Kidney (tissue), 14 donors: Measurements from ENCODE around the gene AGBL3. TPM values are rescaled to one million over a fixed set of nuclear protein-coding genes. Genes with fewer than 3 reads are reported as not detected.

Source experiments
- DNase-seq, 5 donors: peaks; one replicate each; pipeline ENCODE4 v3.0.0-alpha.2; 2013 to 2020
- FAIRE-seq: peaks from 2 replicates; lab custom pipeline; 2012; peaks lifted over from hg19 to GRCh38; lab: Jason Lieb, UNC
- H3K27ac ChIP-seq, 2 donors: one replicate each; pipeline ENCODE4 v1.7.0; 2013; ENCODE audit warnings: low read depth in 2 of 2, low read length in 2 of 2, inconsistent platforms in 1 of 2
- H3K27me3 ChIP-seq: one replicate; pipeline ENCODE4 v1.7.1; 2013; ENCODE audit warnings: low read length, inconsistent platforms; ENCODE audit not compliant: control insufficient read depth, insufficient read depth
- H3K36me3 ChIP-seq, 3 donors: one replicate each; pipeline versions ENCODE4 v1.7.0 to v1.7.1; 2013; ENCODE audit warnings: low read length in 3 of 3, control low read depth in 1 of 3, inconsistent platforms in 1 of 3; ENCODE audit not compliant: insufficient read depth in 3 of 3, control insufficient read depth in 2 of 3
- H3K4me1 ChIP-seq, 3 donors: one replicate each; pipeline versions ENCODE4 v1.7.0 to v1.7.1; 2013; ENCODE audit warnings: low read length in 3 of 3, inconsistent platforms in 1 of 3, low read depth in 1 of 3; ENCODE audit not compliant: control insufficient read depth in 2 of 3, insufficient read depth in 2 of 3
- H3K4me3 ChIP-seq, 3 donors: one replicate each; pipeline versions ENCODE4 v1.7.0 to v1.8.1; 2013; ENCODE audit warnings: low read length in 3 of 3, control low read depth in 1 of 3, inconsistent platforms in 1 of 3
- H3K9ac ChIP-seq, 3 donors: one replicate each; pipeline versions ENCODE4 v1.7.0 to v1.7.1; 2013; ENCODE audit warnings: low read length in 3 of 3, control low read depth in 1 of 3, inconsistent platforms in 1 of 3
- H3K9me3 ChIP-seq, 3 donors: one replicate each; pipeline versions ENCODE4 v1.7.0 to v1.7.1; 2013; ENCODE audit warnings: low read length in 3 of 3, control low read depth in 1 of 3, inconsistent platforms in 1 of 3; ENCODE audit not compliant: control insufficient read depth in 2 of 3, insufficient read depth in 1 of 3
- CTCF ChIP-seq: IDR thresholded peaks from 3 replicates; pipeline ENCODE4 v1.5.1; 2012; ENCODE audit warnings: mild to moderate bottlenecking, moderate library complexity, borderline replicate concordance; ENCODE audit not compliant: insufficient read depth; ENCODE audit errors: extremely low read depth
- intact Hi-C: fragments of 100-400 bp; cut with DNase I; formaldehyde crosslinking; loops from one replicate; pipeline ENCODE4 v1.11.1; 2022
- polyA plus RNA-seq: library from polyadenylated mRNA; stranded (reverse); fragments of 350-450 nt; fragmentation: Illumina TruSeq; extraction: RNeasy Lipid Tissue Mini Kit (QIAGEN cat#74804); gene quantifications from one replicate; pipeline ENCODE4 v1.2.3, GENCODE V29; 2014; ENCODE audit warnings: low read depth, low replicate concordance; ENCODE audit not compliant: insufficient read depth
- total RNA-seq: library from RNA; stranded (reverse); fragmentation: NEBNext Ultra II Directional; extraction: Animal tissue kit (Norgen Biotek cat#: 25700); gene quantifications from one replicate; pipeline ENCODE4 v1.2.1, GENCODE V29; 2021
- donor health status: control.
- donor health status: control.
- donor health status: control.
- donor health status: control.
- donor health status: control.
- donor health status: DM: yes; HTN: yes; CAD: no.
- donor health status: Normal renal cell carcinoma (clear cell type).

Gene AGBL3
- total and polyA plus RNA-seq, 2 donors from 2014 or later = 2.1 to 7.6 TPM

- no peak overlapping the region for H3K9ac ChIP-seq
- H3K27ac ChIP-seq = peak overlapping the region in 1 of 2 donors; percentile 26
- intact Hi-C loops = no loop called here
- no peak for DNase-seq
- H3K36me3 ChIP-seq = no peaks in the 10 kb centered on the region
- no peak overlapping the region for H3K4me3 ChIP-seq
- peaks cover 2 to 7% (median 5%) of the 10 kb centered on the region in 3 donors for H3K4me1 ChIP-seq
- H3K9me3 ChIP-seq = no peaks in the 10 kb centered on the region
- no peak for TF ChIP-seq CTCF
- FAIRE-seq = no peak
- H3K27me3 ChIP-seq = no peaks in the 10 kb centered on the region
Observed at GRCh38 chr7:134941952-134942351, 44.4 kb upstream of the AGBL3 start.

- intact Hi-C loops = no loop called here
- no peaks in the 10 kb centered on the region for H3K36me3 ChIP-seq
- TF ChIP-seq CTCF = no peak
- peak overlapping the region in 1 of 2 donors; percentile 35 for H3K27ac ChIP-seq
- no peaks in the 10 kb centered on the region for H3K9me3 ChIP-seq
- H3K4me3 ChIP-seq = peak overlapping the region in 1 of 3 donors; percentile 32
- H3K4me1 ChIP-seq = peaks cover 2 to 7% (median 5%) of the 10 kb centered on the region in 3 donors
- H3K9ac ChIP-seq = peak overlapping the region in 1 of 3 donors; percentile 29
- DNase-seq = peak in 2 of 5 donors; percentile 29 to 32
- H3K27me3 ChIP-seq = no peaks in the 10 kb centered on the region
- peak; percentile 91 for FAIRE-seq
Observed at GRCh38 chr7:134942690-134943466, 43.4 kb upstream of the AGBL3 start.

- peaks cover 2 to 7% (median 5%) of the 10 kb centered on the region in 3 donors for H3K4me1 ChIP-seq
- no peaks in the 10 kb centered on the region for H3K27me3 ChIP-seq
- DNase-seq (peak in 2 of 5 donors; percentile 63 to 73), FAIRE-seq (no peak)
- peak; percentile 11 for TF ChIP-seq CTCF
- H3K9ac ChIP-seq = no peak overlapping the region
- H3K4me3 ChIP-seq = no peak overlapping the region
- H3K9me3 ChIP-seq = no peaks in the 10 kb centered on the region
- no peaks in the 10 kb centered on the region for H3K36me3 ChIP-seq
- intact Hi-C loops = no loop called here
- no peak overlapping the region for H3K27ac ChIP-seq
Observed at GRCh38 chr7:134943785-134944400, 42.4 kb upstream of the AGBL3 start.
